WI38 (cell line): Measurements from ENCODE around the gene ATXN7L3.
"Not testable (repeated sequence)": the region's sequence is repeated elsewhere in the genome, so short reads cannot be mapped to it uniquely, and the experiment has no call there.

Source experiments
- H3K4me3 ChIP-seq: 2 replicates; pipeline ENCODE4 v1.5.1; 2011; ENCODE audit warnings: low read depth, mild to moderate bottlenecking, control low read depth, low read length
- TF ChIP-seq, protein P1 (sequence below): IDR thresholded peaks from 2 replicates; pipeline ENCODE4 v1.5.1; 2012; ENCODE audit warnings: low read depth, mild to moderate bottlenecking, control low read depth, low read length

Gene ATXN7L3

DNA sequence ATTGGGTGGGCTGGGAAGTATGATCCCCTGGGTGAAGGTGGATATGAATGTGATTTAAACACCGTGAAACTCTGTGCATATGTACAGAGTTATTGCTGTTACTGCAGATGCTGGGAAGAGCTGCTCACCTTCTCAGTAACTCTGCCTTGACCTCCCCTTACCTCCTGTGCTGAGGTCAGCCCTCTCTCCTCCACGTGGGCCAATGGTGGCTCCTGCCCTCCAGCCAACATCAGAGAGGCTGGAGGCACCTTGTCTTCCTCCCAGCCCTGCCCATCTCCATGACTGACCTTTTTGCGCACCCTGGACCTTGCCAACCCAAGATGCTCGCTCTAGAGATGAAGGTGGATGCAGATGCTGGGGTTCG is 29.6 kb downstream of the ATXN7L3 start:
- peak overlapping the region; percentile 8; the same call in 1 of the 2 replicates for H3K4me3 ChIP-seq
- TF ChIP-seq, protein P1, sequence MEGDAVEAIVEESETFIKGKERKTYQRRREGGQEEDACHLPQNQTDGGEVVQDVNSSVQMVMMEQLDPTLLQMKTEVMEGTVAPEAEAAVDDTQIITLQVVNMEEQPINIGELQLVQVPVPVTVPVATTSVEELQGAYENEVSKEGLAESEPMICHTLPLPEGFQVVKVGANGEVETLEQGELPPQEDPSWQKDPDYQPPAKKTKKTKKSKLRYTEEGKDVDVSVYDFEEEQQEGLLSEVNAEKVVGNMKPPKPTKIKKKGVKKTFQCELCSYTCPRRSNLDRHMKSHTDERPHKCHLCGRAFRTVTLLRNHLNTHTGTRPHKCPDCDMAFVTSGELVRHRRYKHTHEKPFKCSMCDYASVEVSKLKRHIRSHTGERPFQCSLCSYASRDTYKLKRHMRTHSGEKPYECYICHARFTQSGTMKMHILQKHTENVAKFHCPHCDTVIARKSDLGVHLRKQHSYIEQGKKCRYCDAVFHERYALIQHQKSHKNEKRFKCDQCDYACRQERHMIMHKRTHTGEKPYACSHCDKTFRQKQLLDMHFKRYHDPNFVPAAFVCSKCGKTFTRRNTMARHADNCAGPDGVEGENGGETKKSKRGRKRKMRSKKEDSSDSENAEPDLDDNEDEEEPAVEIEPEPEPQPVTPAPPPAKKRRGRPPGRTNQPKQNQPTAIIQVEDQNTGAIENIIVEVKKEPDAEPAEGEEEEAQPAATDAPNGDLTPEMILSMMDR, result no peak

DNA sequence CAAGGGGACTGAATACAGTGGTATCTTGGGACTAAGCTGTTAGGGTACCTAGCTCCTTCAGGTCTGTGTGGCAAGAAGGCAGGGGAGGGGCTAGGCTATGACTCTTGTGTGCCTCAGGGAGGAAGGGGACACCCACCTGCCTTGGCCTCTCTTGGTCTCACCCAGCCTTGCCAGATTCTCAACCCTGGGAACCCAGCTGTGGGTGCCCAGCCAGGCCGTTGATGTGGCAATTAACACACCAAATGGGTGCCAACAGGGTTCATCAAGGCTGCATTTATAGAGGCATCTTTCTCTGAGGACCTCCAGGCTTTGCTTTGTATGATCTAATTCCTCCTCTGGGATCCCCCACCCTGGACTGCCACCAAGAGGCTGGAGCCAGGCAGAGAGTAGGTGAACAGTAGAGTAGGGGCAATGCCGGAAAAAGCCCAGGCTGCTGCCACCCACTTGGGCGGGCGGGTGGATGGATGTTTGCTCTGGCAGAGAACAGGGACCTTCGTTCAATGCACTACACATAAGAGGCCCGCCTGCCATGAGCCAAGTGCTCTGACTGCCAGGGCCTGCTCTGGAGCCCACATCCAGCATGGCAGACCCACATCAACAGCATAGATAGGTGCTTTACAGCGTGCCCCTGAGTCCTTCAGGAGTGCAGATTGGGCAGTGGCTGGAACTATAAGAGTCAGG is 32.4 kb downstream of the ATXN7L3 start:
- TF ChIP-seq, protein P1, result no peak
- no peak overlapping the region for H3K4me3 ChIP-seq

DNA sequence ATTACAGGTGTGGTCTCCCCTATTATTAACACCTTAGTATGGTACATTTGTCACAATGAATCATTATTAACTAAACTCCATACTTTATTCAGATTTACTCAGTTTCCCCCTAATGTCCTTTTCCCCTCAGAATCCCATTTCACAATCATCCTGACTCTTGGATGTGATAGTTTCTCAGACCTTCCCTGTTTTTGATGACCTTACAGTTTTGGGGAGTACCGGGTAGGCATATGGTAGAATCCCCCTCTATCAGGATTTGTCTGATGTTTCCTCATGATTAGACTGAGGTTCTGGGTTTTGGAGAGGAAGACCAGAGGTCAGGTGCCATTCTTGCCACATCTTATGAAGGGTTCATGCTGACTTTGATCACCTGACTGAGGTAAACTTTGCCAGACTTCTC is 35.2 kb downstream of the ATXN7L3 start:
- TF ChIP-seq, protein P1, result no peak
- H3K4me3 ChIP-seq, result no peak overlapping the region

DNA sequence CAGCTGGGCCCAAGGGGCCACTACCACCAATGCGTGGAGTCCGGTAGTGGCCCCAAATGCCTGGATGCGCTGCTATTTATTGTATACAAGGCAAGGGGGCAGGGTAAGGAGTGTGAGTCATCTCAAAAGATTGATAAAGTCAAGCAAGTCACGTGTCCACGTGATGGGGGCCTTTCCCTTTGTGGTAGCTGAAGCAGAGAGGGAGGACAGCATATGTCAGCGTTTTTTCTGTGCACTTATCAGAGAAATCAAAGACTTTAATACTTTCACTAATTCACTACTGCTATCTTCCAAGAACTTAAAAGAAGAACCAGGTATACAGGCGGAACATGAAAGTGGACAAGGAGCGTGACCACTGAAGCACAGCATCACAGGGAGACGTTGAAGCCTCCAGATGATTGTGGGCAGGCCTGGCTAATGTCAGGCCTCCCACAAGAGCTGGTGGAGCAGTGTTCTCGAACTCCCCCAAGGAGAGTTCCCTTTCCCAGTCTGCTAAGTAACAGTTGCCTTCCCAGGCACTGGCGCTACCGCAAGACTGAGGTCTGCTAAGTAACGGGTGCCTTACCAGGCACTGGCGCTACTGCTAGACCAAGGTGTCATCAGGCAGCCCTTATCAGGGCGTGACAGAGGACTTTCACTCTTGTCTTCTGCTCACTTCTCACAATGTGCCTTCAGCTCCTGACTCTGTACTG is 40.0 kb downstream of the ATXN7L3 start:
- TF ChIP-seq, protein P1, result no peak

DNA sequence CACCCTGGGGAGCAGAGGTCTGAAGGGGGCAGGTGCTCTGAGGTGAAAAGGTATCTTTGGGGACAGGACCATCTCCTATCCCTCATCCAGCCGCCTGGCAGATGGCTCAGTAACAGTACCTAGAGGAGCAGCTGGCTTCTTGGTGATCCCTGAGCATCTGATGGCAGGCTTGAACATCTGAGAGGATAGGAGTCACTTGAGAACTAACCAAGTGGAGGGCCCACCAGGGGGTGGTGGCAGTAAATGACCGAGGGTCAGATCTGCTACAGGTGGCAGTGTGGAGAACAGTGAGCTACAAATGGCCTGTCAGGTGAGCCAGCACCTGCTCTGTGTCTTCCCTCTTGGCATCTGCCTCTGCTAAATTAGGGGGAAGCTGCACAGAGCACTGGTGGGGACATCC is 44.2 kb downstream of the ATXN7L3 start:
- H3K4me3 ChIP-seq, result no peak overlapping the region
- TF ChIP-seq, protein P1, result no peak

More for the DNA sequence above, 40.0 kb downstream of the ATXN7L3 start:
- H3K4me3 ChIP-seq, result no peak overlapping the region

DNA sequence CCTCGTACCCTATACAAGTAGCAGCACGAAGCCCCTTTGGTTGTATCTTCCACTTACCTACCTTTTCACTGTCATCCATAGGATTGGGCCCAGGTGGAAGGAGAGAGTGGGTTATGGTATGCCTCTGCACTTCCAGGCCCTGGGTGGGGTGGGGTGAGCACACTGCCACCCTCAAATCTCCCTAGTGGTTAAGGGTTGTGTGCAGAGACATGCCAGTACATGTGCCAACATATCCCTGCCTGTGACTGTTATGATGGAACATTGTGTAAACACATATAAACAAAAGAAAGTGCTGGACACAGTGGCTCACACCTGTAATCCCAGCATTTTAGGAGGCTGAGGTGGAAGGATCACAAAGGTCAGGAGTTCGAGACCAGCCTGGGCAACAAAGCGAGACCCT is 46.8 kb downstream of the ATXN7L3 start:
- H3K4me3 ChIP-seq, result no peak overlapping the region
- TF ChIP-seq, protein P1, result no peak

DNA sequence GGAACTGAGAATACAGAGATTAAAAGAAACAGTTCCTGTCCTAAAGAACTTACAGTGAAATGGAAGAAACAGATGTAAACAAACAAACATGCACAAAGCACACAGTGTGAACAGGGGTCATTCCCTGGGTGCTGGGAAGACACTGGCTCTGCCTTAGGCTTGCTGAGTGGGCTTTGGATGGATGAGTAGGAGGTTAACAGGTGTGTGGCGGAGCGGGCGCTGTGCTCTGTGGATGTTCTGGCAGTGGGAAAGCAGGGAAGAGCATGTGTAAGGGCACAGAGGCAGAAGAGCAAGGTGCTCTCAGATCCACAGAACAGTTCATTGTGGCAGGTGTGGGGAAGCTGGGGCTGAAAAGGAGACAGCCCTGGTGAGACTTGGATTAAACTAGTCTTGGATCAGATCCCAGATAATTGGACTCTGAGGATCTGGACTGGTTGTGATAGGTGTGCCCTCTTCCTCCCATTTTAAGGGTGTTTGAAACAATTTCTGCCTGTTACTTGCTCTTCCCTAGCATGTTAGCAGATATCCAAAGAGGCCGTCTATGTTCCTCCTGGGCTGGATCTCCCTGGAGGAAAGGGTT is 49.8 kb downstream of the ATXN7L3 start:
- TF ChIP-seq, protein P1, result no peak
- H3K4me3 ChIP-seq, result no peak overlapping the region

DNA sequence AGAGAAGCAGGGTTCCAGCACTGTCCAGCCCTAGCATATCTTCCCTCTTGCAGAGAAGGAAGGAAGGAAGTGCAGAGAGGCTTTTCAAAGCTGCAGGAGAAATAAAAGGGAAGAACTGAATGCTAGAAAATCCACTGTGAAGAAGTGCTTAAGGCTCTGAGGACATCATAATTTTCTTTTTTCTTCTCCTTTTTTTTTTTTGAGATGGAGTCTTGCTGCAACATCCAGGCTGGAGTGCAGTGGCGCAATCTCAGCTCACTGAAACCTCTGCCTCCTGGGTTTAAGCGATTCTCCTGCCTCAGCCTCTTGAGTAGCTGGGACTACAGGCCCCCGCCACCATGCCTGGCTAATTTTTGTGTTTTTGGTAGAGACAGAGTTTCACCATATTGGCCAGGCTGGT is 50.6 kb downstream of the ATXN7L3 start:
- not testable (repeated sequence) for H3K4me3 ChIP-seq
